Raji (cell line): Measurements from ENCODE around the gene NUP98.

Experiments
- POLR2A ChIP-seq: IDR thresholded peaks from 2 replicates; pipeline ENCODE4 v1.6.1; 2011; ENCODE audit warnings: low read depth, low read length, control low read depth; ENCODE audit not compliant: insufficient read depth

NUP98 gene

GRCh38 chr11:3797329-3798090 is at the start of gene NUP98:
Gene NUP98 (minus strand): TSS chr11:3797554. CDS start chr11:3782117, 15,437 bp downstream.
- peak; percentile 81 for TF ChIP-seq POLR2A

- TF ChIP-seq POLR2A, result no peak
Observed at GRCh38 chr11:3845670-3846069, 48.3 kb upstream of the NUP98 start.

GRCh38 chr11:3845246-3845645 is 47.9 kb upstream of the NUP98 start:
- no peak for TF ChIP-seq POLR2A

GRCh38 chr11:3843326-3843725 is 46.0 kb upstream of the NUP98 start:
- no peak for TF ChIP-seq POLR2A

GRCh38 chr11:3841426-3842350 is 44.3 kb upstream of the NUP98 start:
- TF ChIP-seq POLR2A, result peak; percentile 47; the same call in 1 of the 2 replicates

- TF ChIP-seq POLR2A, result peak; percentile 49; the same call in 1 of the 2 replicates
Observed at GRCh38 chr11:3840870-3841425, 43.6 kb upstream of the NUP98 start, which contains the start of gene RHOG. Gene RHOG (minus strand): TSS chr11:3840959. CDS start chr11:3828138, 12,821 bp downstream.

- no peak; the same call in 1 of the 2 replicates for TF ChIP-seq POLR2A
Observed at GRCh38 chr11:3840004-3840869, 42.9 kb upstream of the NUP98 start.

GRCh38 chr11:3838504-3838903 is 41.1 kb upstream of the NUP98 start:
- TF ChIP-seq POLR2A, result no peak

- TF ChIP-seq POLR2A, result no peak
Observed at GRCh38 chr11:3837793-3838192, 40.4 kb upstream of the NUP98 start.

- no peak for TF ChIP-seq POLR2A
Observed at GRCh38 chr11:3836903-3837302, 39.5 kb upstream of the NUP98 start.

- TF ChIP-seq POLR2A, result no peak
Observed at GRCh38 chr11:3835751-3836150, 38.4 kb upstream of the NUP98 start.

- no peak for TF ChIP-seq POLR2A
Observed at GRCh38 chr11:3834664-3835461, 37.5 kb upstream of the NUP98 start.

- TF ChIP-seq POLR2A, result no peak
Observed at GRCh38 chr11:3834349-3834663, 37.0 kb upstream of the NUP98 start.

GRCh38 chr11:3833449-3833848 is 36.1 kb upstream of the NUP98 start:
- no peak for TF ChIP-seq POLR2A
